H9 (cell line): ENCODE measurements around the gene ENPP6. TPM values are rescaled to one million over a fixed set of nuclear protein-coding genes. Genes with fewer than 3 reads are reported as not detected.

Experiments
- DNase-seq: peaks from one replicate; pipeline ENCODE4 v3.0.0-alpha.2; 2017
- H2AFZ ChIP-seq: one replicate; pipeline ENCODE4 v1.6.1; 2013; ENCODE audit warnings: mild to moderate bottlenecking, low read length, control low read depth, moderate library complexity
- H2AK5ac ChIP-seq: 2 replicates; pipeline ENCODE4 v1.6.1; 2013; ENCODE audit warnings: low read length, control low read depth, mixed read lengths; ENCODE audit not compliant: insufficient read length
- H2BK120ac ChIP-seq: one replicate; pipeline ENCODE4 v1.6.1; 2013; ENCODE audit warnings: low read depth, mild to moderate bottlenecking, low read length, control low read depth, inconsistent platforms; ENCODE audit not compliant: poor library complexity, severe bottlenecking
- H2BK12ac ChIP-seq: 2 replicates; pipeline ENCODE4 v1.6.1; 2013; ENCODE audit warnings: low read length, control low read depth, mixed read lengths, low read depth; ENCODE audit not compliant: insufficient read length
- H2BK15ac ChIP-seq: 2 replicates; pipeline ENCODE4 v1.6.1; 2013; ENCODE audit warnings: low read depth, low read length, control low read depth
- H2BK20ac ChIP-seq: one replicate; pipeline ENCODE4 v1.6.1; 2013; ENCODE audit warnings: low read depth, mild to moderate bottlenecking, low read length, control low read depth, inconsistent platforms; ENCODE audit not compliant: poor library complexity, severe bottlenecking
- H2BK5ac ChIP-seq: 2 replicates; pipeline ENCODE4 v1.6.1; 2013; ENCODE audit warnings: low read length, control low read depth, mixed read lengths; ENCODE audit not compliant: insufficient read length
- H3K14ac ChIP-seq: 2 replicates; pipeline ENCODE4 v1.6.1; 2013; ENCODE audit warnings: low read length, control low read depth; ENCODE audit not compliant: insufficient read depth
- H3K18ac ChIP-seq: 2 replicates; pipeline ENCODE4 v1.6.1; 2013; ENCODE audit warnings: low read depth, mild to moderate bottlenecking, mixed read lengths, low read length, control low read depth; ENCODE audit not compliant: insufficient read length
- H3K23ac ChIP-seq: 2 replicates; pipeline ENCODE4 v1.6.1; 2013; ENCODE audit warnings: low read length, control low read depth, mixed read lengths, low read depth; ENCODE audit not compliant: insufficient read length
- H3K23me2 ChIP-seq: 2 replicates; pipeline ENCODE4 v1.6.1; 2013; ENCODE audit warnings: low read depth, mild to moderate bottlenecking, mixed read lengths, low read length, control low read depth; ENCODE audit not compliant: insufficient read length, poor library complexity, severe bottlenecking
- H3K27ac ChIP-seq: 2 replicates; pipeline ENCODE4 v1.5.1; 2013; ENCODE audit warnings: low read length, control low read depth, mixed read lengths, low read depth; ENCODE audit not compliant: insufficient read length
- H3K27me3 ChIP-seq: 2 replicates; pipeline ENCODE4 v1.6.1; 2013; ENCODE audit warnings: low read length, control low read depth, inconsistent platforms; ENCODE audit not compliant: insufficient read depth
- H3K4ac ChIP-seq: 2 replicates; pipeline ENCODE4 v1.6.1; 2013; ENCODE audit warnings: low read depth, mild to moderate bottlenecking, control low read depth, inconsistent platforms, low read length, moderate library complexity
- H3K4me1 ChIP-seq: 2 replicates; pipeline ENCODE4 v1.6.1; 2013; ENCODE audit warnings: low read length, control low read depth, inconsistent platforms; ENCODE audit not compliant: insufficient read depth
- H3K4me2 ChIP-seq: 2 replicates; pipeline ENCODE4 v1.6.1; 2013; ENCODE audit warnings: low read length, control low read depth, mixed read lengths; ENCODE audit not compliant: insufficient read length, insufficient read depth
- H3K56ac ChIP-seq: 2 replicates; pipeline ENCODE4 v1.6.1; 2013; ENCODE audit warnings: low read depth, mild to moderate bottlenecking, mixed read lengths, low read length, control low read depth; ENCODE audit not compliant: insufficient read length
- H3K79me1 ChIP-seq: 2 replicates; pipeline ENCODE4 v1.6.1; 2013; ENCODE audit warnings: low read depth, mild to moderate bottlenecking, moderate library complexity, low read length, control low read depth, inconsistent platforms; ENCODE audit not compliant: insufficient read depth, poor library complexity, severe bottlenecking
- H3K79me2 ChIP-seq: 2 replicates; pipeline ENCODE4 v1.6.1; 2013; ENCODE audit warnings: low read length, control low read depth, inconsistent platforms; ENCODE audit not compliant: insufficient read depth
- H3K9ac ChIP-seq: 2 replicates; pipeline ENCODE4 v1.6.1; 2013; ENCODE audit warnings: low read length, control low read depth, mixed read lengths; ENCODE audit not compliant: insufficient read length; ENCODE audit errors: extremely low read depth
- H3K9me3 ChIP-seq: one replicate; pipeline ENCODE4 v1.6.1; 2013; ENCODE audit warnings: low read depth, low read length, inconsistent platforms; ENCODE audit not compliant: control insufficient read depth
- H3T11ph ChIP-seq: one replicate; pipeline ENCODE4 v1.6.1; 2013; ENCODE audit warnings: mild to moderate bottlenecking, low read length, control low read depth, inconsistent platforms
- H4K20me1 ChIP-seq: one replicate; pipeline ENCODE4 v1.6.1; 2013; ENCODE audit not compliant: control insufficient read depth, insufficient read length, insufficient read depth
- H4K5ac ChIP-seq: 2 replicates; pipeline ENCODE4 v1.6.1; 2013; ENCODE audit warnings: low read depth, mild to moderate bottlenecking, mixed read lengths, low read length, control low read depth; ENCODE audit not compliant: insufficient read length
- H4K8ac ChIP-seq: replicated peaks from 2 replicates; pipeline ENCODE4 v1.6.1; 2013; ENCODE audit warnings: low read length, control low read depth, mixed read lengths, low read depth; ENCODE audit not compliant: insufficient read length
- H4K91ac ChIP-seq: 2 replicates; pipeline ENCODE4 v1.6.1; 2013; ENCODE audit warnings: low read depth, mild to moderate bottlenecking, moderate library complexity, mixed read lengths, low read length, control low read depth; ENCODE audit not compliant: insufficient read length
- H3K27ac Mint-ChIP-seq, 3 experiments: 2 replicates in 2 of 3; 3 replicates in 1 of 3; pipeline ENCODE4 v1.8.0; 2020 to 2021; ENCODE audit warnings: mixed read lengths in 3 of 3, mild to moderate bottlenecking in 1 of 3, moderate library complexity in 1 of 3
- H3K27me3 Mint-ChIP-seq: 2 replicates; pipeline ENCODE4 v1.8.0; 2021; ENCODE audit warnings: low read depth, mild to moderate bottlenecking, moderate library complexity, mixed read lengths
- H3K36me3 Mint-ChIP-seq, 3 experiments: 2 replicates in 2 of 3; 3 replicates in 1 of 3; pipeline ENCODE4 v1.8.0; 2020 to 2021; ENCODE audit warnings: low read depth in 3 of 3, mixed read lengths in 3 of 3; ENCODE audit not compliant: insufficient read depth in 1 of 3
- H3K4me1 Mint-ChIP-seq, 2 experiments: 2 replicates each; pipeline ENCODE4 v1.8.0; 2020; ENCODE audit warnings: mixed read lengths in 2 of 2
- H3K4me3 Mint-ChIP-seq, 2 experiments: 2 replicates in 1 of 2; 3 replicates in 1 of 2; pipeline ENCODE4 v1.8.0; 2020 to 2021; ENCODE audit warnings: mild to moderate bottlenecking in 2 of 2, mixed read lengths in 2 of 2, moderate library complexity in 1 of 2
- H3K9me3 Mint-ChIP-seq, 2 experiments: 2 replicates in 1 of 2; 3 replicates in 1 of 2; pipeline ENCODE4 v1.8.0; 2020; ENCODE audit warnings: mild to moderate bottlenecking in 2 of 2, mixed read lengths in 2 of 2, moderate library complexity in 1 of 2
- CTCF ChIP-seq: fragments of 200-600 bp; sonication (generic); conservative IDR thresholded peaks from 3 replicates; pipeline ENCODE4 v1.8.0; 2021; ENCODE audit warnings: antibody characterized with exemption, mild to moderate bottlenecking
- WGBS: extraction: QIAGEN DNeasy Blood & Tissue Kit; methylation state at CpG from one replicate; pipeline ENCODE4 v1.1.7; 2013; ENCODE audit warnings: missing lambda C conversion rate, low lambda C conversion rate, mixed read lengths; ENCODE audit not compliant: insufficient read length; ENCODE audit errors: extremely low coverage; 5-methylcytosine and 5-hydroxymethylcytosine counted together
- total RNA-seq: library from RNA; stranded (reverse); gene quantifications from 2 replicates; pipeline ENCODE4 v1.2.1, GENCODE V29; 2021

Gene ENPP6
- total RNA-seq, 1 experiment from 2014 or later: not detected

GRCh38 chr4:184097815-184098214, 119.9 kb downstream of the ENPP6 start:
- WGBS: no CpG with 5 or more reads among the region's 13 CpGs
- no peaks in the 10 kb centered on the region for H3K9me3 Mint-ChIP-seq
- Histone ChIP-seq H3K23me2 (no peaks in the 10 kb centered on the region), H2BK20ac (no peak overlapping the region), H3K9me3 (no peaks in the 10 kb centered on the region), H3K27me3 (peaks cover 2% of the 10 kb centered on the region; the same call in 1 of the 2 replicates), H2AFZ (no peak overlapping the region), H4K8ac (no peak overlapping the region), H3K27ac (no peak overlapping the region), H2BK12ac (no peak overlapping the region), H3K4me2 (no peak overlapping the region), H3T11ph (no peak overlapping the region), H4K91ac (no peak overlapping the region), H3K79me2 (no peaks in the 10 kb centered on the region), H3K9ac (no peak overlapping the region), H3K4me1 (no peaks in the 10 kb centered on the region), H4K5ac (no peak overlapping the region), H3K23ac (no peak overlapping the region), H3K4ac (no peak overlapping the region), H2AK5ac (no peak overlapping the region), H3K79me1 (no peaks in the 10 kb centered on the region), H3K56ac (no peak overlapping the region), H2BK5ac (no peak overlapping the region), H4K20me1 (no peaks in the 10 kb centered on the region), H3K14ac (no peak overlapping the region), H2BK15ac (no peak overlapping the region), H2BK120ac (no peak overlapping the region), H3K18ac (no peak overlapping the region)
- H3K4me3 Mint-ChIP-seq: no peak overlapping the region
- no peaks in the 10 kb centered on the region for H3K36me3 Mint-ChIP-seq
- TF ChIP-seq CTCF: no peak
- H3K4me1 Mint-ChIP-seq: peaks cover 15 to 24% of the 10 kb centered on the region in 2 experiments
- H3K27me3 Mint-ChIP-seq: peaks cover 26% of the 10 kb centered on the region
- DNase-seq: no peak
- no peak overlapping the region for H3K27ac Mint-ChIP-seq
